ENCODE measurements around the gene SLC16A5.

- no peak for TF ChIP-seq POLR2A (IDR thresholded peaks at IDR 0.05; ENCODE audit: low read length)
- TF ChIP-seq GATA1 (IDR thresholded peaks at IDR 0.05; ENCODE audit: low read depth, low read length): no peak
These were observed 22.7 kb upstream of the SLC16A5 start for GRCh38 chr17:75064867-75065561.

Measured in erythroblast (primary cell).